ENCODE data around the gene CYP2R1. TPM values are rescaled to one million over a fixed set of nuclear protein-coding genes. Genes with fewer than 3 reads are reported as not detected.
A peak's percentile ranks its signal among the peaks of the same experiment; 100 is the strongest.

CYP2R1 gene, protein sequence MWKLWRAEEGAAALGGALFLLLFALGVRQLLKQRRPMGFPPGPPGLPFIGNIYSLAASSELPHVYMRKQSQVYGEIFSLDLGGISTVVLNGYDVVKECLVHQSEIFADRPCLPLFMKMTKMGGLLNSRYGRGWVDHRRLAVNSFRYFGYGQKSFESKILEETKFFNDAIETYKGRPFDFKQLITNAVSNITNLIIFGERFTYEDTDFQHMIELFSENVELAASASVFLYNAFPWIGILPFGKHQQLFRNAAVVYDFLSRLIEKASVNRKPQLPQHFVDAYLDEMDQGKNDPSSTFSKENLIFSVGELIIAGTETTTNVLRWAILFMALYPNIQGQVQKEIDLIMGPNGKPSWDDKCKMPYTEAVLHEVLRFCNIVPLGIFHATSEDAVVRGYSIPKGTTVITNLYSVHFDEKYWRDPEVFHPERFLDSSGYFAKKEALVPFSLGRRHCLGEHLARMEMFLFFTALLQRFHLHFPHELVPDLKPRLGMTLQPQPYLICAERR
- 5.6 and 9.6 TPM in 2 replicates for total RNA-seq (2014; rRNA removed; shearing (Covaris generic); ENCODE audit: low replicate concordance)

DNA sequence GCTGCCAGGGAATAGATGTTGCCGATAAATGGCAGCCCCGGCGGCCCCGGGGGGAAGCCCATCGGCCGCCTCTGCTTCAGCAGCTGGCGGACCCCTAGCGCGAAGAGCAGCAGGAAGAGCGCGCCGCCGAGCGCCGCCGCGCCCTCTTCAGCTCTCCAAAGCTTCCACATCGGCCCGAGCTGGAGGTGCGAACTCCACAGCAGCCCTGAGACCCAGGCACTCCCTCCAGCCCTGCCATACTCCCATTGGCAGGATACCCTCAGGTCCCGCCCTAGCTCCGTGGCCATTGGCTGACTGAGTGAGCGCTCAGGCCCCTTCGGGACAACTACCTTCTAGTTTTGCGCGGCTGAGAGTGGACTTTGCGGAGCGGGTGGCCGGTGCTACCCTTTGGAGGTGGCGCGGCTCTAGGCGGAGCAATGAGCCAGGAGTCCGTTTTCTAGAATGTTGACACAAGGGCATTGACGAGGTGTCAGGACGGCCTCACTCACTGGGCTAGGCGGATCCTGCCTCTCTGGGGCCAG lies at the start of gene CYP2R1:
TSS of gene CYP2R1 (minus strand) at position 196 of the 521 bp plus-strand sequence. CDS start at position 170, 26 bp downstream.
- DNase-seq (ENCODE audit: low read depth): peak; percentile 97
- in situ Hi-C loops (cut with HindIII; ENCODE audit: low pct_unique_long_range_greater_than_20kb, low sequenced_read_pairs): no loop called here

DNA sequence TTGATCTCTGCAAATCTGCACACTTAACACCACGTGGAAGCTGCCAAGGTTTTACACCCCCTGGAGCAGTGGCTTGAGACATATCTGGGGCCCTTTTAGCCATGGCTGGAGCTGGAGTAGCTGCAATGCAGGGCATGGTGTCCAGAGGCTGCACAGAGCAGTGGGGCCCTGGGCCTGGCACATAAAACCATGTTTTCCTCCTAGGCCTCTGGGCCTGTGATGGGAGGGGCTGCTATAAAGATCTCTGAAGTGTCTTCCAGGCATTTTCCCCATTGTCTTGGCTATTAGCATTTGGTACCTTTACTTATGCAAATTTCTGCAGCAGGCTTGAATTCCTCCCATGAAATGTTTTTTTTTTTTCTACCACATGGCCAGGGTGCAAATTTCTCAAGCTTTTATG lies 46.9 kb upstream of the CYP2R1 start:
- DNase-seq (ENCODE audit: low read depth): no peak
- in situ Hi-C loops (cut with HindIII; ENCODE audit: low pct_unique_long_range_greater_than_20kb, low sequenced_read_pairs): no loop called here

DNA sequence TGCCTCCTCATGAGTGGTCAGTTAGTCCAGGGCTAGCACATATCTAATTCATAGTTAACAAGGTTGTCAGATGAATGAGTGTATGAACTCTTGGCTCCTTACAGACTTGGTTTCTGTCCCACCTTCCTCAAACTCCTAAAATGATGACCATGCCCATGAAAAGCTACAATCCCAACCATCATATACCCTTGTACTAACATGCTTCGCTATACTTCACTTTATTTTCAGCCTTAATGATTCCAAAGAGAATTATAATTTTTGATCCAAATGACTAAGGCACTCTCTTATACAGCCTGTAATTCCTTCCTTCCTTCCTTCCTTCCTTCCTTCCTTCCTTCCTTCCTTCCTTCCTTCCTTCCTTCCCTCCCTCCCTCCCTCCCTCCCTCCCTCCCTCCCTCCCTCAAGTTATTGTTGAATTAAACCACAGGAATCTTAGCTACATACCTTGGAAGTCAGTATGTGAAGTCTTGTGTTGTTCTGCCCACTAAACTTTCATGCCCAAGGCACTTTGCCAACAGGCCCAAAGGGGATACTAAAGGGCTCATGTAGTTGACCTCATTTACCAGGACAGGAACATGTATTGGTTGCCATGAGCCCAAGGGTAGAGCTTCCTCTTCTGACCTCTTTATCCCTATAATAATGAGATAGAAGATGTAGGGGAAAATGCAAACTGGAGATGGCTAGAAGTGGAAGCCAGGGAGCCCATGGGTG lies 42.8 kb upstream of the CYP2R1 start:
- in situ Hi-C loops (cut with HindIII; ENCODE audit: low pct_unique_long_range_greater_than_20kb, low sequenced_read_pairs): no loop called here
- no peak for DNase-seq (ENCODE audit: low read depth)

DNA sequence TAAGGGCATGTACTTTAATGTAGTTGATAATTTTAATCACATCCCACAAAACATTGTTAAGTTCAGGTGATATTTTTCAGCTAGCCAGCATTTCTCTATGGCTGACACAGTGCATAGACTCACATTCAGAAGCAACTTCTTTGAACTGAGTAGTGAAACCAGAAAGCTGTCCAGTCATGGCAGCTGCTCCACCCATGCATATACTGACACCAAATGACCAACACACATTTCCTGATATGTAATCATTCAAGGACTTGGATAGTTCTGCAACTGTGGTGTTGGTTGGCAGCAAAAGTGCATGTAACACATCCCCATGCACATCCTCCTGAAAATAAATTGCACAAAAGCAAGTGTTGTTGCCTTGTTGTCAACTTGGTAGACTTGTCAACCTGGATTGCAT lies 40.4 kb upstream of the CYP2R1 start:
- DNase-seq (ENCODE audit: low read depth): no peak
- in situ Hi-C loops (cut with HindIII; ENCODE audit: low pct_unique_long_range_greater_than_20kb, low sequenced_read_pairs): no loop called here

DNA sequence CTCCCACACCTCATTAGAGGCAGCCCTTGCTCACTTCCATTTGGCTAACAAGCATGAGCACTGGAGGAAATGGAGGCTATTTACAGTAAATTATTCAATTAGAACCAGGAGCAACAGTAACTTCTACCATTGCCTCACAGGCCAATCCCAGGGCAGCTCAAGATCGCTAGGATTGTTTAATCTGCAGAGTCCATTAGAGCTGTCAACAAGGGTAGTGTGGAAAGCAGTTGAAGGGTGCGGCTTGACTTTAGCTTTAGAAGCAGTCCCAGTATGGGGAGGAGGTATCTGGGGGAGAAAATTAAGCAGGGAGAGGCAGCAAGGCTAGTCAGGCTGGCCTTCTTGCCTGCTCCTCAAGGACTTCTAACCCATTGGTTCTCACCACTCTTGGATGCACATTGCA lies 38.3 kb upstream of the CYP2R1 start:
- no peak for DNase-seq (ENCODE audit: low read depth)
- in situ Hi-C loops (cut with HindIII; ENCODE audit: low pct_unique_long_range_greater_than_20kb, low sequenced_read_pairs): no loop called here

DNA sequence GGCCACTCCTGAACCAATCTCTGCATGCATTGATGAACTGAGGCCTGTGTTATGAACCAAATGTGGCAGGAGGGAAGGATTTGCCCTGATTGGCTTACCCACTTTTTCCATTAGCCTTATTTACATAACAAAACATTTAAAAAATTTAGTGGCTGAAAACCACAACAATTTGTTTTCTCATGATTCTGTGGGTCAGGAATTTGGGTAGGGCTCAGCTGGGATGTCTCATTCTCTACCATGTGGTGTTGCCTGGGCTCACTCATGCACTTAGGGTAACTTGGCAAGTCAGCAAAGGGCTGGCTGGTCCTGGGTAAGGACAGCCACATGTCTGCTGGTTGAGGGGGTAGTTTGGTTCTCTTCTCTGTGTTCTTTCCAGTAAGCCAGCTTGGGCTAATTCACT lies 35.1 kb upstream of the CYP2R1 start:
- DNase-seq (ENCODE audit: low read depth): peak; percentile 31
- in situ Hi-C loops (cut with HindIII; ENCODE audit: low pct_unique_long_range_greater_than_20kb, low sequenced_read_pairs): no loop called here

DNA sequence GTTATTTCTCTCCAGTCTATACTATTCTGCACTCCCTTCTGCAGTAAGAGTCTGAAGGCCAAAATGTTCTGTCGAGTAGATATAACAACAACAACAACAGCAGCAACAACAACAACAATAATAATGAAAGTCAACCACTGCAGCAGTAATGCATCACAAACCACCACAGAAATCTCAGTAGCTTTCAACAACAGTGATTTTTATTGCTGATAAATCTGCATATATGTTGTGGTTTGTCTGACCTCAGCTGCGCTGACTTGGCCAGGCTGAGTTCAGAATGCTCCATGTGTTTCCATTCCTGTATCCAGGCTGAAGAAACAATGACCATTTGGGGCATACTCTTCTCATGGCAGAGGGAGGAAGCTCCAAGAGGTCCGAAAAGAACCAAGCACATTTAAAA lies 32.3 kb upstream of the CYP2R1 start:
- no peak for DNase-seq (ENCODE audit: low read depth)
- in situ Hi-C loops (cut with HindIII; ENCODE audit: low pct_unique_long_range_greater_than_20kb, low sequenced_read_pairs): no loop called here

DNA sequence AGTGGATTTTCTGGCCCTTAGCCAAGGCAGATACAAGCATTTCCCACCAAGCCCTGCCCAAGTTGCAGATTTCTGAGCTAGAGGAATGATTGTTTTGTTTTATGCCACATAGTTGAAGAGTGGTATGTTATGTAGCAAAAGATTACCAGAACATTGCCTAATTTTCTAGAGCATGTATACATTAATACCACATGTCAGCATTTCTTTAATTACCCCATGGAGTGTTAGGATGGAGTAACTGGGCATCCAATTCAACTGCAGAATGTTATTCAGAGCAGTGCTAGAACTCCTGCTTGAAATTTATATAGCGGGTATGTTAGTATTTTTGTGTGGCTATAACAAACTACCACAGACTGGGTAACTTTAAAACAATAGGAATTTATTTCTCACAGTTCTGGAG lies 24.4 kb upstream of the CYP2R1 start:
- in situ Hi-C loops (cut with HindIII; ENCODE audit: low pct_unique_long_range_greater_than_20kb, low sequenced_read_pairs): no loop called here
- no peak for DNase-seq (ENCODE audit: low read depth)

DNA sequence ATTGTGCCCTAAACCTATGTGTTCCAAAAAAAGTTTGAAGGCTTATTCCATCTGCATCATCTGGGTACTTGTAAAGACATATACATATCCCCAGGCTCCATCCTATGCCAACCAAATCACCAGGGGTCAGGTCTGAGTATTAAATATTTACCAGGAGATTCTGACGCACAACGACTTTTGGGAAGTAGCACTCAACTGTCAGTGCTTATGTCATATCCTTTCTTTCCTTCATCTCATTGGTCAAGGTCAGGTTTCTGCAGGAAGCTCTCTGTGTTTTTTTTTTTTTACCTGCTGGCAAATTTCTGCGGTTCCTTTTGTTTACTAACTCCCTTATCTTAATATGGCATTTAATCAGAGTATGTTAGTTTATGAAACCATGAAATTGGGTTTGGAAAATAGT lies 22.5 kb upstream of the CYP2R1 start:
- DNase-seq (ENCODE audit: low read depth): no peak
- in situ Hi-C loops (cut with HindIII; ENCODE audit: low pct_unique_long_range_greater_than_20kb, low sequenced_read_pairs): no loop called here

DNA sequence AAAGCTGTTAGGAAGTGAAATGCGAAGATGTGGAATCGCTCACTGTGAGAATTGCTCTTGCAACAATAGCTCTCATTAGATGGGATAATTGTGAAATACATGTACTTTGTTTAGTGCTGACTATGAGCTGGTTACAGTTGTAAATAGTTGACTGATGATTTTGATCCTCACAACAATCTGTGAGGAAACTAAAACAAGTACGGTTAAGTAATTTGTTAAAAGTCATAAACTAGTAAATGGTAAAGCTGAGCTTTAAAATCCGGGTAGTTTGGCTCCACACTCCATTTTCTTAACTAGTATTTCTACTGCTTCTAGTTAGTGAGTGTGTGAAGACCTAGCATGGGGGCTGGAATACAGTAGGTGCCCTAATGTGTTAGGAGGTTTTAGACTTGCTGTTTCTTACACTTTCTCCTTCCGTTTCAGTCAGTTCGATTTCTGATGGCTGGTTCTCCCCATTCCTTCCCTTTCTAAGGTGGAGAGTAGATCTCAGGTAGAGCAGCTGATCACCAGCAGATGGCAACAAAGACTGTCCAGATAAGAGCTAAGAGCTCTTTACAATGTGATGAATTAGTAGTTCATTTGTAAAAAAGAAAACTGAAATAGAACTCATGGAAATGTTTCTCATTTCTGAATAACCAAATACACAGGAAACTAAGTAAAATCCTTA lies 16.3 kb upstream of the CYP2R1 start:
- in situ Hi-C loops (cut with HindIII; ENCODE audit: low pct_unique_long_range_greater_than_20kb, low sequenced_read_pairs): no loop called here
- peak; percentile 42 for DNase-seq (ENCODE audit: low read depth)

DNA sequence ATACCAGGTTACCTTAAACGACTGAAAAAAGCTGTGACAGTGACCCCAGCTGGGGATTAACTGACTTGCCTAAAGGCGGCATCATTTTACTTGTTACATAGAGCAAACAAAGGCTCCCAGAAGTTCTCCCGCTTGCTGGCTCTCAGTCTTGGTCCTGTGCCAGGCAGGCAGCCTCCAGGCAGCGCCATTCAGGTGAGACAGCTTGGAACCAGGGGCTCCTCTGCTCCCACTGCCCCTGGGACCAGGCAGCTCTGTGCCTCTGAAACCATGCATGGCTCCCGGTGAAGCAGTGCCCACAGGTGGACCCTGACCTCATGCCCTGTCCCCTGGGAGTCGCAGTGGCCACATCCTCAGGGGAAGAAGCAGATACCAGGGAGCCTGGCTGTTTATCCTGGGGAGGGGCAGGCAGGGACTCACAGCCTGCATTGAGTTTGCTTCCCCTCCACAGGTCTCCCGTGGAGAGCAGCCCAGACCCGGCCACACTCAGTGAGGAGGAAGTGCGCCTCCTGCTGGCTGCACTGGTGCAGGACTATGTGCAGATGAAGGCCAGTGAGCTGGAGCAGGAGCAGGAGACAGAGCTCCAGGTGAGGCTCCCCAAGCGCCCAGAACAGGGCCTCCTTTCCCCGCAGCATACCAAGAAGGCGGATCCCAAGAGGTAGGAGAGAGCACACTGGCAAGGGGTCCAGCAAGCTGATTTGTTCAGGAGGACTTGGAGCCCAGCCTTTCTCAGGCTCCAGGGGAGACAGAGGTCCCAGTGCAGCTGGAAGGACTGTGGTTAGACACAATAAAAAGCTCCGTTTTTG lies 15.6 kb upstream of the CYP2R1 start:
- in situ Hi-C loops (cut with HindIII; ENCODE audit: low pct_unique_long_range_greater_than_20kb, low sequenced_read_pairs): no loop called here
- DNase-seq (ENCODE audit: low read depth): peak; percentile 23

DNA sequence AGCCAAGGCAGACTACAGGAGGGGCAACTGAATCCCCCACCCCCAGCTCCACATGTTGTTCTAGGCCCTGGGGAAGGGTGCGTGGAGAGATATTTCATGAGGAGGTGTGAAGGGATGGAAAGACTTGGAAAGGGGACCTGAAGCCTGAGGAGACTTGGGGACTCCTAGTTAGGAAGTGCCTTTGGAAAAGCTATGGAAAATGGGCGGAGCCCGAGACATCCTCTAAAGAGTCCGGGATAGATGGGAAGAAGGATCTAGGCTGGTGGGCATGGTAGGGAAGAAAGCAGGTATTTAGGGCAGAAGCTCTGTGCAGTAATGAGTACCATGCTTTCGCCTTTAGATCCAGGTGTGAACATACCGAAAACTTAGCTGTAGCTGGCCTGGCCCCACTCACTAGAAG lies 15.0 kb upstream of the CYP2R1 start:
- no peak for DNase-seq (ENCODE audit: low read depth)
- in situ Hi-C loops (cut with HindIII; ENCODE audit: low pct_unique_long_range_greater_than_20kb, low sequenced_read_pairs): no loop called here

DNA sequence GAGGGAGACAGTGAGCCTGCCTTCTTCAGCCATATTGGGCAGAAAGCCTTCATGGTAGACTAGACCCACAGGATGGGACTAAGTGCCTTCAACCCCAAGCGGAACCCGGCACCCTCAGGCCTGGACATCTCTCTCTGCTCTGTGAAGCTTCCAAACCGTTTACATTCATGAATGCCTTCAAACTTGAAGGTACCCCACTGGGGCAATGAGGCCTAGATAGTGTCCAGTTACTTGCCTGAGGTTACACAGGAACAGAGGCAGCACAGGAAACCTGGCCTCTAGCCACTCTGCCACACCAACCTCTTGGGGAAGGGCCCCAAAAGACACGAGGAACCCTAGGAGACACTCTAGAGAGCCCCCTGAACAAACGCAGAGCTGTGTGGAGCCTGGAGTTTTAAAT lies 14.5 kb upstream of the CYP2R1 start:
- no peak for DNase-seq (ENCODE audit: low read depth)
- in situ Hi-C loops (cut with HindIII; ENCODE audit: low pct_unique_long_range_greater_than_20kb, low sequenced_read_pairs): no loop called here

DNA sequence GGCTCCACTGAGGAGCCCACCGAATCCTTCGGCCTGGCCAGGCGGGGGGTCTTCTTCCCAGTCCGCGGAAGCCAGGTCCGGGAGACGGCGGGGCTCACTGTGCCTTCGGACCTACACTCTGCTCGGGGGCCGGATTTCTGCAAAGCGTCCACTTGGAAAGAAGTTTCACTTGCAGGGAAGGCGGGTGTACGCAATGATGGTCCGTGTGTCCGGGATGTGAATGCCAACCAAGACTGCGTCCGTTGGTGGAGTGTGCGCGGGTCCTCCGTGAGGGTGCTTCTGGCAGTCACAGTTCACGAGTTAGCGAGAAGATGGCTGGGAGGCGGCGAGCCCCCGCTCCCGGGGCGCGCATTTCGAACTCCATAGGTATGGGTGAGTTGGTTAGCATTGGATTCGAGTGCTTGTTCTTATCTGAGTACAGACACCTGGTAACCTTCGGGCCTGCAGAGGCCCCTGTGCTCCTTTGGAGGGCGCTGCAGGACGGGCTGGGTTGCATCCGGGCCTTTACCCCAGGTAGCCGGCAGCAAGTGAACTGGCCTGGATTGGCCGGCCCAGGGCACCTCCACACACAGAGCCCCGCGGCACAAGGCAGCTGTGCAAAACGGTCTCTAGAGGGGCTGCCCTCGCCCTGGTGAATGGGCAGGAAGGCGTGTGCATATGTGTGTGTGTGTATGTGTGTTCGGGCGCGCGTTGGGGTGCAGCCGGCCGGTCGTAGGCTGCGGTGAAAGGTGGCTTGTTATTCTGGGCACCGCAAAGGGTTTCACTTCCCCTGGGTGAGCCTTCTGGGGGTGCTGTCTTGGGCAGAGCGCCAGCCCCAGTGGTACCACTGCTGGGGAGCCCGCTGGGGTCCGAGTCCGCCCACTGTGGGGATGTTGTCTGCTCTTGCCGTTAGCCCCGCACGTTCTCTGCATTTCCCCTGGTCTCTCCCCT lies 13.3 kb upstream of the CYP2R1 start:
- in situ Hi-C loops (cut with HindIII; ENCODE audit: low pct_unique_long_range_greater_than_20kb, low sequenced_read_pairs): no loop called here

DNA sequence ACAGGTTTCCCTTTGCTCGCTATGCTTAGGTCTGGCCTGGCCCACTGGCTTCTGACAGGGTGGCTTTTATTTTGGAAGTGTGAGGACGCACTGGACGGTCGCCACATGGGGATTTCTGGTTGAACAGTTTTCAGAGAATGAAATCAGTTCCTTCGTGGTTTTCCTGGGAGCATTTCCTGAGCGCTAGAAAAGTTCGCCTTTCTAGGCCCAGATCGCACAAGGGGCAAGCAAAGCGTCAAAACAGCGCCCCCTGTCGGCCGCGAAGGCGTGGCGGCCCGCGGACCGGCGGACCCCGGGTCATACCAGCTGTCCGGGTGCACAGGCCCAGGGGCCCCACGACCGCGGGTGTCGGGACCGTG lies 12.7 kb upstream of the CYP2R1 start:
- DNase-seq (ENCODE audit: low read depth): no peak
- in situ Hi-C loops (cut with HindIII; ENCODE audit: low pct_unique_long_range_greater_than_20kb, low sequenced_read_pairs): no loop called here

More for the DNA sequence above, 13.3 kb upstream of the CYP2R1 start:
- DNase-seq (ENCODE audit: low read depth): no peak

DNA sequence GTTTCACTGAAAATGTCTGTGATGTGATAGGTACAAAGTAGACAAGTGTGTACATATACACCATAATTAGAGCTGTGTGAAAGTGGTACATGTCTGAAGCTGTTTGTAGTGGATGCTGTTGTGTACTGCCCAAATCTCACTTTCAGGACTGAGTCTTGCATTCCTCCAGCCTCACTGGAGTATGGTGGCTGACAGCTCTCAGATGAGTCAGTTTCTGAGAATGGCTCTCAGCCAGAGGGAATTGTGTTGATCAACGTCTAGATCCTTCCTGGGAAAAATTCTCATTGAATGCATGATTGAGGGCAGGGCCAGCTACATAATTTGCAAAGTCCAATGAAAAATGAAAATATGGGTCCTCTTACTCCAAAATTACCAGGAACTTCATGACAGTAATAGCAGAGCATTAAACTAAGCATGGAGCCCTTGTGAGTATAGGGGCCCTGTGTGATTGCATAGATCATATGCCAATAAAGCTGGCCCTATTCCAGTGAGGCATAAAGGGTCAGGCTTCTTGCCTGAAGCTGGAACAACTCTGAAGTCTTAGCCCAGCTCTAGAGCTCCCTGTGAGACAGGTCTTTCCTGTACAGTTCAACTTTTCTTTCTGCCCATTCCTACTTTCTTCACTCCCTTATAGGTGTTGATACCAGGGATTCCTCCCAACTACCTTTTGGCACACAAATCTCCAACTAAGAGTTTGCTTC lies 10.8 kb upstream of the CYP2R1 start:
- no peak for DNase-seq (ENCODE audit: low read depth)
- in situ Hi-C loops (cut with HindIII; ENCODE audit: low pct_unique_long_range_greater_than_20kb, low sequenced_read_pairs): no loop called here

DNA sequence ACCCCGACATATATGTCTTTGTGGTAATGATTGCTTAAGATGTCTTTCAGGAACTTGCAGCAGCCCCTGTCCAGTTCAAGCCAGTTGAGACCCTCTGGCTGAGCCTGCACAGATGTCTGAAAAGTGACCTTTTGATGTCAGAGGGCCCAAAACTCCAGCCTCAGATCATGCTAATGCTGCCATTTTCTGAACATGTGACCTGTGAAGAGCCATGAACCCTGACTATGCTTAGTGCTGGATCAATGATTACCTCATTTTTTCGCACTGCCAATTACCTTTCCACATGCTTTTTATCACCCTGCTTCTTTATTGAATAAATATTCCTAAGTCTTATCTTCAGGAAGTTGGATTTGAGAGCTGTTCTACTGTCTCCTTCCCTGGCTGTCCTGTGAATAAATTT lies 6.9 kb upstream of the CYP2R1 start:
- in situ Hi-C loops (cut with HindIII; ENCODE audit: low pct_unique_long_range_greater_than_20kb, low sequenced_read_pairs): no loop called here
- no peak for DNase-seq (ENCODE audit: low read depth)

Measured in Caki2 (cell line).